ENCODE measurements around the gene POU2AF1. TPM values are rescaled to one million over a fixed set of nuclear protein-coding genes. Genes with fewer than 3 reads are reported as not detected.

The POU2AF1 gene
- total RNA-seq, 1 experiment from 2014 or later: not detected

- ChIA-PET POLR2A (ENCODE audit: unreplicated experiment) (no interaction called here), CTCF (no interaction called here)
- no peak overlapping the region for H2AFZ ChIP-seq (ENCODE audit: low read length)
- H3K27ac ChIP-seq (ENCODE audit: low read length): no peak overlapping the region
- H3F3A ChIP-seq (ENCODE audit: low read length, unreplicated experiment): no peaks in the 10 kb centered on the region
- no peaks in the 10 kb centered on the region for H3K9me3 ChIP-seq (ENCODE audit: low read length)
- H3K79me2 ChIP-seq (ENCODE audit: low read length): no peaks in the 10 kb centered on the region
- H3K4me3 ChIP-seq (ENCODE audit: low read length): no peak overlapping the region
- H3K9ac ChIP-seq (ENCODE audit: low read length): no peak overlapping the region
- BruUV-seq (replicated peaks): no TSS peak
- H3K4me2 ChIP-seq (ENCODE audit: low read length): no peak overlapping the region
- no peaks in the 10 kb centered on the region for H3K4me1 ChIP-seq (ENCODE audit: insufficient read depth, low read length)
- TF ChIP-seq EZH2phosphoT487 (IDR thresholded peaks at IDR 0.05; ENCODE audit: borderline replicate concordance, low read length) (no peak), EZH2 (IDR thresholded peaks at IDR 0.05; ENCODE audit: low read length, unreplicated experiment) (no peak), CTCF (conservative IDR thresholded peaks at IDR 0.05; ENCODE audit: low read depth, low read length) (no peak)
- no peaks in the 10 kb centered on the region for H4K20me1 ChIP-seq (ENCODE audit: low read length)
- intact Hi-C loops (cut with micrococcal nuclease): no loop called here
- H3K36me3 ChIP-seq (ENCODE audit: low read depth, low read length): no peaks in the 10 kb centered on the region
- H3K27me3 ChIP-seq (ENCODE audit: low read length): peaks cover 82% of the 10 kb centered on the region
- no peaks in the 10 kb centered on the region for H3K9me2 ChIP-seq (replicated peaks; ENCODE audit: low read length)
- DNase-seq (no peak), ATAC-seq (no peak)
These were observed 12.3 kb downstream of the POU2AF1 start for GRCh38 chr11:111366560-111367410.

DNA sequence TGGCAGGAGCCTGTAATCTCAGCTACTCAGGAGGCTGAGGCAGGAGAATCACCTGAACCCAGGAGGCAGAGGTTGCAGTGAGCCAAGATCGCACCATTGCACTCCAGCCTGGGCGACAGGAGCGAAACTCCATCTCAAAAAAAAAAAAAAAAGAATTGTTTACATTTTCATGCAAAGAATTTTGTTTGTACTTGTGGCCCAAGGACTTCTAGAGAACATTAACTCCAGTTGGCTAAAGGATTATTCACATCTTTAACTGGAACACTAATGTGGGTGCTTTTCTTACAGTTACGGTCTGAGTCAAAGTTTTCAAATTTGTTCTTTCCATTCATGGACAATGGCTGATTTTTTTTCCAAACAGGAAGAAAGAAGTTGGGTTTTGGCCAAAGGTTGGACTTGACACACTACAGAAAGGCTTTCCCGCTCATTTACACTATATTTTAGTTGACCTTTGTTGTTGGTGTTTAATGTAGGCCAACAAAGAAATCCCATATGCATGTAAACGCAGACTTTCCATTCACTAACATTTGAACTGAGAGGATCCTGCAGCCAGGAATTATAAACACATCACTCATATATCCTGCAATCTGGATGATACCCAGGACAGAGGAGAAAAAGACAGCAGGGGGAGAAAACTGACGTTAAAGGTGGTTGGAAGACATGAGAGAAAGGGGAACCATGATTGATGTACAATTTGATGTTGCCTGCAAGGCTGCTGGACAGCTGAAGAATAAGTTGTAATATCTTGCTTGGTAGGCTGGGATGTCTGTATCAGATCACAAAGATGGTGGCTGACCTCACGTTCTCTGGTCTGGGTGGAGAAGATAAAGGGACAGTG, 13.1 kb downstream of the POU2AF1 start:
- POLR2A ChIA-PET (ENCODE audit: unreplicated experiment): no interaction called here
- no TSS peak for BruUV-seq (replicated peaks)

More for the DNA sequence above, 13.1 kb downstream of the POU2AF1 start:
- Histone ChIP-seq H3K79me2 (ENCODE audit: low read length) (no peaks in the 10 kb centered on the region), H3K36me3 (ENCODE audit: low read depth, low read length) (no peaks in the 10 kb centered on the region), H3K4me1 (ENCODE audit: insufficient read depth, low read length) (no peaks in the 10 kb centered on the region), H3K4me3 (ENCODE audit: low read length) (no peak overlapping the region), H3K9me3 (ENCODE audit: low read length) (no peaks in the 10 kb centered on the region), H4K20me1 (ENCODE audit: low read length) (no peaks in the 10 kb centered on the region), H3K27ac (ENCODE audit: low read length) (no peak overlapping the region), H2AFZ (ENCODE audit: low read length) (no peak overlapping the region), H3K27me3 (ENCODE audit: low read length) (peaks cover 73% of the 10 kb centered on the region), H3F3A (ENCODE audit: low read length, unreplicated experiment) (no peaks in the 10 kb centered on the region), H3K4me2 (ENCODE audit: low read length) (no peak overlapping the region), H3K9me2 (replicated peaks; ENCODE audit: low read length) (no peaks in the 10 kb centered on the region), H3K9ac (ENCODE audit: low read length) (no peak overlapping the region)
- CTCF ChIA-PET: no interaction called here
- intact Hi-C loops (cut with micrococcal nuclease): no loop called here
- DNase-seq: no peak
- TF ChIP-seq CTCF (conservative IDR thresholded peaks at IDR 0.05; ENCODE audit: low read depth, low read length): no peak
- no peak for TF ChIP-seq EZH2phosphoT487 (IDR thresholded peaks at IDR 0.05; ENCODE audit: borderline replicate concordance, low read length)
- no peak for TF ChIP-seq EZH2 (IDR thresholded peaks at IDR 0.05; ENCODE audit: low read length, unreplicated experiment)
- no peak for ATAC-seq

All from PC-3 (cell line).